OCI-LY7 (cell line): ENCODE measurements around the gene TNS1. TPM values are rescaled to one million over a fixed set of nuclear protein-coding genes. Genes with fewer than 3 reads are reported as not detected.

Experiments
- BruUV-seq: library from RNA; stranded (reverse); fragments of 400-500 nt; replicated peaks from 2 replicates; lab custom pipeline; 2021; lab: Mats Ljungman, UMichigan
- CTCF ChIA-PET: fragments of 300-600 bp; sonication (Branson Sonifier 250); formaldehyde crosslinking; loops from one replicate; lab custom pipeline; 2022; ENCODE audit warnings: antibody characterized with exemption; ENCODE audit not compliant: unreplicated experiment; lab: Charles Lee
- POLR2A ChIA-PET: fragments of 300-600 bp; sonication (Branson Sonifier 250); formaldehyde crosslinking; loops from one replicate; lab custom pipeline; 2022; ENCODE audit warnings: antibody characterized with exemption; lab: Charles Lee
- DNase-seq: peaks from one replicate; pipeline ENCODE4 v3.0.0-alpha.2; 2015; ENCODE audit warnings: low spot score
- H2AFZ ChIP-seq: fragments of 200-600 bp; sonication (generic), shearing (Covaris generic); 2 replicates; pipeline ENCODE4 v1.6.1; 2014; ENCODE audit warnings: mild to moderate bottlenecking, antibody characterized with exemption, low read length, moderate library complexity
- H3K27ac ChIP-seq: fragments of 200-600 bp; sonication (generic); 2 replicates; pipeline ENCODE4 v1.5.1; 2014; ENCODE audit warnings: mixed run types, low read depth, mild to moderate bottlenecking, moderate library complexity, low read length, inconsistent platforms; ENCODE audit not compliant: poor library complexity, severe bottlenecking
- H3K36me3 ChIP-seq: fragments of 200-600 bp; sonication (generic); 2 replicates; pipeline ENCODE4 v1.6.1; 2014; ENCODE audit warnings: mild to moderate bottlenecking, antibody characterized with exemption, low read length, moderate library complexity, mixed read lengths; ENCODE audit not compliant: insufficient read depth
- H3K4me1 ChIP-seq: fragments of 200-600 bp; sonication (generic); 2 replicates; pipeline ENCODE4 v1.5.1; 2014; ENCODE audit warnings: mild to moderate bottlenecking, low read length; ENCODE audit not compliant: insufficient read depth, poor library complexity, severe bottlenecking
- H3K4me2 ChIP-seq: fragments of 200-600 bp; sonication (generic); 2 replicates; pipeline ENCODE4 v1.6.1; 2014; ENCODE audit warnings: mild to moderate bottlenecking, low read length
- H3K4me3 ChIP-seq: fragments of 200-600 bp; sonication (generic); 2 replicates; pipeline ENCODE4 v1.5.1; 2014; ENCODE audit warnings: mild to moderate bottlenecking, low read depth, low read length; ENCODE audit not compliant: poor library complexity, severe bottlenecking
- H3K79me2 ChIP-seq: fragments of 200-600 bp; sonication (generic); 2 replicates; pipeline ENCODE4 v1.6.1; 2016; ENCODE audit warnings: low read depth, mild to moderate bottlenecking, low read length, moderate library complexity, mixed read lengths; ENCODE audit not compliant: insufficient read depth
- H3K9me2 ChIP-seq: fragments of 200-600 bp; sonication (generic); 2 replicates; pipeline ENCODE4 v1.6.1; 2016; ENCODE audit warnings: mild to moderate bottlenecking, low read length, mixed read lengths; ENCODE audit not compliant: insufficient read depth
- H3K9me3 ChIP-seq: fragments of 200-600 bp; sonication (generic); 2 replicates; pipeline ENCODE4 v1.6.1; 2014; ENCODE audit warnings: mild to moderate bottlenecking, mixed run types, low read length, mixed read lengths
- H4K20me1 ChIP-seq: fragments of 200-600 bp; sonication (generic); 2 replicates; pipeline ENCODE4 v1.6.1; 2014; ENCODE audit warnings: mild to moderate bottlenecking, antibody characterized with exemption, low read length, moderate library complexity, mixed read lengths; ENCODE audit not compliant: insufficient read depth
- CTCF ChIP-seq: fragments of 200-600 bp; sonication (generic); conservative IDR thresholded peaks from 2 replicates; pipeline ENCODE4 v1.5.1; 2014; ENCODE audit warnings: mild to moderate bottlenecking, antibody characterized with exemption, low read length, moderate library complexity, mixed read lengths
- EZH2phosphoT487 ChIP-seq: fragments of 200-600 bp; sonication (generic); IDR thresholded peaks from 2 replicates; pipeline ENCODE4 v1.6.1; 2018; ENCODE audit warnings: low read depth, borderline replicate concordance, mild to moderate bottlenecking, mixed run types, antibody characterized with exemption, low read length, moderate library complexity, mixed read lengths
- intact Hi-C: fragments of 100-400 bp; cut with micrococcal nuclease; formaldehyde crosslinking; loops from one replicate; pipeline ENCODE4 v1.10.0; 2022; ENCODE audit not compliant: unreplicated experiment
- total RNA-seq, 2 experiments: library from RNA; depleted of rRNA in 1 of 2; stranded (reverse); fragments of >200 nt in 1 of 2; shearing (Covaris generic) in 1 of 2; gene quantifications; 2 replicates each; pipeline ENCODE4 v1.2.3, GENCODE V29; 2014 to 2022

TNS1 gene
- total RNA-seq, 2 experiments from 2014 or later: not detected

- H3K4me1 ChIP-seq: peaks cover 10% of the 10 kb centered on the region
- no peaks in the 10 kb centered on the region for H4K20me1 ChIP-seq
- intact Hi-C loops: no loop called here
- H3K36me3 ChIP-seq: no peaks in the 10 kb centered on the region
- DNase-seq: no peak
- H3K4me2 ChIP-seq: no peak overlapping the region
- H3K4me3 ChIP-seq: no peak overlapping the region
- H3K9me2 ChIP-seq: no peaks in the 10 kb centered on the region
- POLR2A ChIA-PET: no interaction called here
- CTCF ChIA-PET: no interaction called here
- H2AFZ ChIP-seq: no peak overlapping the region
- no peaks in the 10 kb centered on the region for H3K79me2 ChIP-seq
- no peaks in the 10 kb centered on the region for H3K9me3 ChIP-seq
- BruUV-seq: no TSS peak
- H3K27ac ChIP-seq: no peak overlapping the region
- TF ChIP-seq CTCF: no peak
- no peak for TF ChIP-seq EZH2phosphoT487
Measured at GRCh38 chr2:217798191-217798590, 204.6 kb downstream of the TNS1 start.

- H3K9me2 ChIP-seq: no peaks in the 10 kb centered on the region
- no peaks in the 10 kb centered on the region for H3K36me3 ChIP-seq
- no peaks in the 10 kb centered on the region for H3K79me2 ChIP-seq
- no peaks in the 10 kb centered on the region for H3K9me3 ChIP-seq
- H3K4me3 ChIP-seq: no peak overlapping the region
- no peak overlapping the region for H3K4me2 ChIP-seq
- intact Hi-C loops: no loop called here
- H3K27ac ChIP-seq: no peak overlapping the region
- peak; percentile 17 for DNase-seq
- POLR2A ChIA-PET: no interaction called here
- H4K20me1 ChIP-seq: no peaks in the 10 kb centered on the region
- peaks cover 10% of the 10 kb centered on the region for H3K4me1 ChIP-seq
- TF ChIP-seq CTCF: no peak
- TF ChIP-seq EZH2phosphoT487: no peak
- CTCF ChIA-PET: no interaction called here
- H2AFZ ChIP-seq: no peak overlapping the region
- no TSS peak for BruUV-seq
Measured at GRCh38 chr2:217797661-217798069, 205.1 kb downstream of the TNS1 start.

- no peak for DNase-seq
- no peaks in the 10 kb centered on the region for H3K9me3 ChIP-seq
- H3K27ac ChIP-seq: no peak overlapping the region
- H3K4me2 ChIP-seq: no peak overlapping the region
- no peaks in the 10 kb centered on the region for H3K36me3 ChIP-seq
- H3K9me2 ChIP-seq: no peaks in the 10 kb centered on the region
- TF ChIP-seq CTCF (no peak), EZH2phosphoT487 (no peak)
- no peaks in the 10 kb centered on the region for H4K20me1 ChIP-seq
- no peak overlapping the region for H3K4me3 ChIP-seq
- H3K79me2 ChIP-seq: no peaks in the 10 kb centered on the region
- intact Hi-C loops: no loop called here
- POLR2A ChIA-PET: no interaction called here
- H2AFZ ChIP-seq: no peak overlapping the region
- CTCF ChIA-PET: no interaction called here
- H3K4me1 ChIP-seq: peaks cover 10% of the 10 kb centered on the region
- BruUV-seq: no TSS peak
Measured at GRCh38 chr2:217797165-217797564, 205.6 kb downstream of the TNS1 start.
